IMR-90 (cell line): ENCODE data around the gene DNASE2B. TPM values are rescaled to one million over a fixed set of nuclear protein-coding genes. Genes with fewer than 3 reads are reported as not detected.

Experiments
- ATAC-seq: fragments of 200-7000 bp; cut with Tn5 transposase; 2 replicates; pipeline ENCODE4 v1.9.1; 2020; ENCODE audit warnings: low read depth, mild to moderate bottlenecking, moderate library complexity
- BruUV-seq: library from RNA; stranded (reverse); fragments of 400-500 nt; replicated peaks from 2 replicates; lab custom pipeline; 2021; lab: Mats Ljungman, UMichigan
- CTCF ChIA-PET: fragments of 300-600 bp; formaldehyde crosslinking; extraction: SDS; loops from one replicate; lab custom pipeline; 2021; ENCODE audit warnings: antibody characterized with exemption; lab: Yijun Ruan, JAX
- POLR2A ChIA-PET: fragments of 300-600 bp; sonication (Branson Sonifier 250); formaldehyde crosslinking; loops from one replicate; lab custom pipeline; 2022; ENCODE audit warnings: antibody characterized with exemption; ENCODE audit not compliant: unreplicated experiment; lab: Charles Lee
- DNase-seq: peaks from one replicate; pipeline ENCODE4 v3.0.0; 2013
- H2AFZ ChIP-seq: replicated peaks from 2 replicates; pipeline ENCODE3; 2013; ENCODE audit warnings: low read length, mild to moderate bottlenecking; ENCODE audit not compliant: poor library complexity
- H2AK5ac ChIP-seq: 2 replicates; pipeline ENCODE4 v1.6.1; 2013; ENCODE audit warnings: low read depth, low read length, inconsistent platforms
- H2AK9ac ChIP-seq: replicated peaks from 2 replicates; pipeline ENCODE3; 2013; ENCODE audit warnings: mild to moderate bottlenecking, low read depth, low read length, moderate library complexity; ENCODE audit not compliant: poor library complexity
- H2BK120ac ChIP-seq: 2 replicates; pipeline ENCODE4 v1.6.1; 2013; ENCODE audit warnings: low read depth, low read length, inconsistent platforms
- H2BK15ac ChIP-seq: 3 replicates; pipeline ENCODE4 v1.6.1; 2013; ENCODE audit warnings: low read depth, low read length, inconsistent platforms
- H2BK20ac ChIP-seq: 2 replicates; pipeline ENCODE4 v1.6.1; 2013; ENCODE audit warnings: low read depth, mild to moderate bottlenecking, inconsistent platforms, low read length, moderate library complexity
- H2BK5ac ChIP-seq: 2 replicates; pipeline ENCODE4 v1.6.1; 2013; ENCODE audit warnings: mild to moderate bottlenecking, low read depth, low read length, inconsistent platforms; ENCODE audit not compliant: poor library complexity, severe bottlenecking
- H3K14ac ChIP-seq: replicated peaks from 2 replicates; pipeline ENCODE4 v1.6.1; 2013; ENCODE audit warnings: low read depth, low read length, inconsistent platforms
- H3K18ac ChIP-seq: 2 replicates; pipeline ENCODE4 v1.6.1; 2013; ENCODE audit warnings: low read depth, low read length, control low read depth
- H3K23ac ChIP-seq: 2 replicates; pipeline ENCODE4 v1.6.1; 2013; ENCODE audit warnings: low read depth, low read length, inconsistent platforms
- H3K27ac ChIP-seq: 2 replicates; pipeline ENCODE4 v1.5.1; 2013; ENCODE audit warnings: mild to moderate bottlenecking, control low read depth, low read length; ENCODE audit not compliant: insufficient read depth
- H3K27me3 ChIP-seq: 2 replicates; pipeline ENCODE4 v1.6.1; 2013; ENCODE audit warnings: low read length; ENCODE audit not compliant: control insufficient read depth, insufficient read depth
- H3K36me3 ChIP-seq: 2 replicates; pipeline ENCODE4 v1.6.1; 2013; ENCODE audit warnings: low read length, mixed read lengths; ENCODE audit not compliant: control insufficient read depth, insufficient read depth
- H3K4ac ChIP-seq: 2 replicates; pipeline ENCODE4 v1.6.1; 2013; ENCODE audit warnings: low read depth, low read length, inconsistent platforms
- H3K4me1 ChIP-seq: 2 replicates; pipeline ENCODE4 v1.6.1; 2013; ENCODE audit warnings: low read length, mixed read lengths; ENCODE audit not compliant: control insufficient read depth, insufficient read depth
- H3K4me2 ChIP-seq: 2 replicates; pipeline ENCODE4 v1.6.1; 2013; ENCODE audit warnings: low read depth, mild to moderate bottlenecking, control low read depth, low read length, moderate library complexity
- H3K4me3 ChIP-seq: 2 replicates; pipeline ENCODE4 v1.5.1; 2013; ENCODE audit warnings: low read depth, mild to moderate bottlenecking, control low read depth, low read length, moderate library complexity; ENCODE audit not compliant: insufficient read depth
- H3K56ac ChIP-seq: 2 replicates; pipeline ENCODE4 v1.6.1; 2013; ENCODE audit warnings: low read length, inconsistent platforms; ENCODE audit not compliant: insufficient read depth; ENCODE audit errors: extremely low read depth
- H3K79me1 ChIP-seq, 2 experiments: 2 replicates each; pipeline ENCODE4 v1.6.1; 2013; ENCODE audit warnings: low read length in 2 of 2, inconsistent platforms in 1 of 2, low read depth in 1 of 2
- H3K9ac ChIP-seq: 2 replicates; pipeline ENCODE4 v1.6.1; 2013; ENCODE audit warnings: low read depth, low read length, control low read depth
- H3K9me1 ChIP-seq: 2 replicates; pipeline ENCODE4 v1.6.1; 2013; ENCODE audit warnings: low read length, inconsistent platforms; ENCODE audit not compliant: insufficient read depth
- H3K9me3 ChIP-seq: 2 replicates; pipeline ENCODE4 v1.6.1; 2013; ENCODE audit warnings: low read length; ENCODE audit not compliant: control insufficient read depth, insufficient read depth
- H4K20me1 ChIP-seq: 2 replicates; pipeline ENCODE4 v1.6.1; 2013; ENCODE audit warnings: low read length, inconsistent platforms; ENCODE audit not compliant: insufficient read depth
- H4K5ac ChIP-seq: 2 replicates; pipeline ENCODE4 v1.6.1; 2013; ENCODE audit warnings: mild to moderate bottlenecking, low read depth, low read length, control low read depth
- H4K8ac ChIP-seq, 2 experiments: 2 replicates each; pipeline ENCODE4 v1.6.1; 2013; ENCODE audit warnings: low read depth in 2 of 2, low read length in 2 of 2, control low read depth in 1 of 2, inconsistent platforms in 1 of 2
- H4K91ac ChIP-seq: 2 replicates; pipeline ENCODE4 v1.6.1; 2013; ENCODE audit warnings: low read depth, low read length, inconsistent platforms; ENCODE audit not compliant: insufficient read depth
- BHLHE40 ChIP-seq: fragments of 150-350 bp; IDR thresholded peaks from 2 replicates; pipeline ENCODE4 v1.6.1; 2016; ENCODE audit warnings: mild to moderate bottlenecking, low read depth, low read length
- POLR2A ChIP-seq: IDR thresholded peaks from 2 replicates; pipeline ENCODE4 v1.6.1; 2012; ENCODE audit warnings: mild to moderate bottlenecking, low read depth, low read length
- SMC3 ChIP-seq: fragments of 150-350 bp; IDR thresholded peaks from 2 replicates; pipeline ENCODE4 v1.6.1; 2016; ENCODE audit warnings: low read depth, mild to moderate bottlenecking, antibody characterized with exemption, low read length, moderate library complexity
- dilution Hi-C: fragments of 300-500 bp; cut with HindIII; formaldehyde crosslinking; loops from one replicate; pipeline ENCODE4 v1.14.3; 2018; ENCODE audit warnings: low sequenced_read_pairs; ENCODE audit not compliant: unreplicated experiment
- in situ Hi-C: fragments of 300-500 bp; cut with MboI; formaldehyde crosslinking; loops from 3 replicates; pipeline ENCODE4 v1.14.3; 2019; ENCODE audit warnings: low sequenced_read_pairs, inconsistent platforms, mixed read lengths
- intact Hi-C: fragments of 100-400 bp; cut with micrococcal nuclease; formaldehyde crosslinking; loops from 2 replicates; pipeline ENCODE4 v1.10.0; 2022
- polyA plus RNA-seq, 3 experiments: library from polyadenylated mRNA; depleted of rRNA; stranded (reverse); fragments of >200 nt; gene quantifications; 2 replicates each; pipeline ENCODE4 v1.2.3, GENCODE V29; 2012; ENCODE audit warnings: low replicate concordance in 1 of 3
- total RNA-seq: library from RNA; depleted of rRNA; stranded (reverse); fragments of >200 nt; gene quantifications from 2 replicates; pipeline ENCODE4 v1.2.3, GENCODE V29; 2012

DNASE2B gene
- total and polyA plus RNA-seq, 2 of the 4 experiments (the other 2 are of a cell fraction): not detected

DNA sequence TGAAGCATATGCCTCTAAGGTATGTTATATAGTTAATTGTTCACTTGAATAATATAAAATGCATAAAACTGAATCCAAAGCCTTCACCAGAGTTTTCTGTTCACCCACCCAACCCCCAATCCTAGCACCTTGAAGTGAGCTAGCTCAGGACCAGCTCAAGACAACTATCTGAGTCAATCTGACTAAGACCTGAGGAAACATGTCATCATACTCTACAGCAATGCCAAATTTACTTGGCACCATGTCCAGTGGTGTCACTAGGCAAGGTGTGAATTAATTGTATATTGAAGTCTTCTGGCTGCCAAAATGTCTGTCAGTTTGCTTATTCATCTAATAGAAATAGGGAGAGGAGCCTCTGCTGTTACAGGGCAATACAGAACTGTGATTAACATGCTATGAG lies 3.8 kb downstream of the DNASE2B start:
- H4K8ac ChIP-seq: no peak overlapping the region
- H4K5ac ChIP-seq: no peak overlapping the region
- no peak overlapping the region for H3K23ac ChIP-seq
- intact Hi-C loops (no loop called here), dilution Hi-C loops (no loop called here), in situ Hi-C loops (no loop called here)
- no peak for ATAC-seq
- no peak overlapping the region for H3K4me3 ChIP-seq
- H3K4me1 ChIP-seq: no peaks in the 10 kb centered on the region
- BruUV-seq: no TSS peak
- H2BK120ac ChIP-seq: no peak overlapping the region
- H4K20me1 ChIP-seq: no peaks in the 10 kb centered on the region
- TF ChIP-seq BHLHE40 (no peak), SMC3 (no peak), POLR2A (no peak)
- H3K9me3 ChIP-seq: no peaks in the 10 kb centered on the region
- POLR2A ChIA-PET: no interaction called here
- no peaks in the 10 kb centered on the region for H3K27me3 ChIP-seq
- no peak overlapping the region for H2AFZ ChIP-seq
- no peak overlapping the region for H2BK20ac ChIP-seq
- H2BK5ac ChIP-seq: no peak overlapping the region
- no peak overlapping the region for H4K91ac ChIP-seq
- no peak overlapping the region for H3K18ac ChIP-seq
- no peak overlapping the region for H3K4me2 ChIP-seq
- DNase-seq: peak; percentile 42
- no peak overlapping the region for H2AK5ac ChIP-seq
- H3K27ac ChIP-seq: no peak overlapping the region
- no peak overlapping the region for H2BK15ac ChIP-seq
- no peak overlapping the region for H3K9ac ChIP-seq
- no peak overlapping the region for H3K14ac ChIP-seq
- no peak overlapping the region for H3K56ac ChIP-seq
- H3K9me1 ChIP-seq: no peaks in the 10 kb centered on the region
- H3K36me3 ChIP-seq: no peaks in the 10 kb centered on the region
- H3K79me1 ChIP-seq: no peaks in the 10 kb centered on the region
- CTCF ChIA-PET: interaction anchor here (0.5 to 1.0 kb wide), 2 partner anchors 39 to 261 kb away, joined by 3 to 4 read pairs; no protein-coding TSS in a partner anchor
- no peak overlapping the region for H3K4ac ChIP-seq
- H2AK9ac ChIP-seq: no peak overlapping the region
